ENCODE measurements around the gene TEX50.
"Not testable (repeated sequence)": the region's sequence is repeated elsewhere in the genome, so short reads cannot be mapped to it uniquely, and the experiment has no call there.

DNA sequence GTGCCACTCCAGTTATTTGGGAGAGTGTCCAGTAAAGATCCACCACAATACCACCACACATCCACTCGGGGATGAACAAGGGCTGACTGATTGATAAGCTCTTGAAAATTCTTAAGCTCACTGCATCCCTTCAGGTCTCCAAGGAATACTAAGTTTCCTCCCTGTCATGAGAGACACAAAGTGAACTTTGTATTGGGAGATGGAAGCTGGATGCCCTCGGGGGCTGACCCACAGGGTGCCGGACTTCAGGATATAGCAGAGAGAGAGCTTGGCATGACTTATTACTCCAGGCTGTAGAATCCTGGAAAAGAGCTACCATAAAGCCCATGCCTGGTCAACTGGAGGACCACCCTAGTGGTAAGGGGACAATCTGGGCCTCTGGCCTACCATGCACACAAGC is 50.0 kb downstream of the TEX50 start:
- not testable (repeated sequence) for TF ChIP-seq POLR2A (IDR thresholded peaks at IDR 0.05; ENCODE audit: control extremely low read depth in 1 of 2, low read depth in 2 of 2, low read length in 2 of 2); EZH2 (IDR thresholded peaks at IDR 0.05; ENCODE audit: low read depth, low read length, severe bottlenecking); RAD21 (IDR thresholded peaks at IDR 0.05 in 1 of 2, conservative IDR thresholded peaks at IDR 0.05 in 1 of 2; ENCODE audit: low read depth in 2 of 2, low read length in 2 of 2); CREB1 (IDR thresholded peaks at IDR 0.05); EGR1 (IDR thresholded peaks at IDR 0.05; ENCODE audit: borderline replicate concordance, low read depth, low read length); SP2 (IDR thresholded peaks at IDR 0.05; ENCODE audit: low read length); YY1 (IDR thresholded peaks at IDR 0.05; ENCODE audit: low read depth, low read length); TBP (IDR thresholded peaks at IDR 0.05; ENCODE audit: low read depth, low read length); TEAD4 (IDR thresholded peaks at IDR 0.05; ENCODE audit: low read depth, low read length); SRF (IDR thresholded peaks at IDR 0.05; ENCODE audit: low read depth, low read length); CHD1 (IDR thresholded peaks at IDR 0.05; ENCODE audit: low read depth, low read length); CBX5 (IDR thresholded peaks at IDR 0.05; ENCODE audit: low read depth, low read length)
- TF ChIP-seq, protein P1, sequence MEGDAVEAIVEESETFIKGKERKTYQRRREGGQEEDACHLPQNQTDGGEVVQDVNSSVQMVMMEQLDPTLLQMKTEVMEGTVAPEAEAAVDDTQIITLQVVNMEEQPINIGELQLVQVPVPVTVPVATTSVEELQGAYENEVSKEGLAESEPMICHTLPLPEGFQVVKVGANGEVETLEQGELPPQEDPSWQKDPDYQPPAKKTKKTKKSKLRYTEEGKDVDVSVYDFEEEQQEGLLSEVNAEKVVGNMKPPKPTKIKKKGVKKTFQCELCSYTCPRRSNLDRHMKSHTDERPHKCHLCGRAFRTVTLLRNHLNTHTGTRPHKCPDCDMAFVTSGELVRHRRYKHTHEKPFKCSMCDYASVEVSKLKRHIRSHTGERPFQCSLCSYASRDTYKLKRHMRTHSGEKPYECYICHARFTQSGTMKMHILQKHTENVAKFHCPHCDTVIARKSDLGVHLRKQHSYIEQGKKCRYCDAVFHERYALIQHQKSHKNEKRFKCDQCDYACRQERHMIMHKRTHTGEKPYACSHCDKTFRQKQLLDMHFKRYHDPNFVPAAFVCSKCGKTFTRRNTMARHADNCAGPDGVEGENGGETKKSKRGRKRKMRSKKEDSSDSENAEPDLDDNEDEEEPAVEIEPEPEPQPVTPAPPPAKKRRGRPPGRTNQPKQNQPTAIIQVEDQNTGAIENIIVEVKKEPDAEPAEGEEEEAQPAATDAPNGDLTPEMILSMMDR (IDR thresholded peaks at IDR 0.05; ENCODE audit: control extremely low read depth in 1 of 3, insufficient read depth in 1 of 3, low read depth in 1 of 3, low read length in 3 of 3): not testable (repeated sequence)

Measured in H1 (cell line).